GM18502 (cell line): Measurements from ENCODE around the gene MVB12B.
"Not testable (repeated sequence)": the region's sequence is repeated elsewhere in the genome, so short reads cannot be mapped to it uniquely, and the experiment has no call there.

Experiments used
- ATAC-seq: cut with Tn5 transposase; IDR thresholded peaks from one replicate; pipeline ENCODE4 v1.9.1; 2021; ENCODE audit warnings: mild to moderate bottlenecking; ENCODE audit not compliant: unreplicated experiment, poor library complexity

MVB12B gene

DNA sequence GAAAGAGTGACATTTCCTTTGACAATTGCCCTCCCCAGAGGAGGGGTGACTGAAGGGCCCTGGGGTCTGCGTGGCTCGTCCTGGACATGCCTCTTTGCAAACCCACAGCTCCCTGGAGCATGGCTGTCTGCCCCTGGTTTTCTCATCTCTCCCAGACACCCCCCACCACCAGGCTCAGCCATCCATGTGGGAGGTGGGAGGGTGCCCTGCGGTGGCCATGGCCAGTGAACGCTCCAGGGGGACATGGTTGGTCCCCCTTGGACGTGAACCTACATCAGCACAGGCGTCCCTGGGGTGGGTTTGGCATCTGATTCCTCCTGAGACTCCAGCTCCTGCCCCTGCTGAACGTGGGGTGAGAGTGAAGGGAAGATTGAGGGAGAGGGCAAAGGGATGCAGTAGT lies 219.4 kb downstream of the MVB12B start:
- ATAC-seq, result no peak

DNA sequence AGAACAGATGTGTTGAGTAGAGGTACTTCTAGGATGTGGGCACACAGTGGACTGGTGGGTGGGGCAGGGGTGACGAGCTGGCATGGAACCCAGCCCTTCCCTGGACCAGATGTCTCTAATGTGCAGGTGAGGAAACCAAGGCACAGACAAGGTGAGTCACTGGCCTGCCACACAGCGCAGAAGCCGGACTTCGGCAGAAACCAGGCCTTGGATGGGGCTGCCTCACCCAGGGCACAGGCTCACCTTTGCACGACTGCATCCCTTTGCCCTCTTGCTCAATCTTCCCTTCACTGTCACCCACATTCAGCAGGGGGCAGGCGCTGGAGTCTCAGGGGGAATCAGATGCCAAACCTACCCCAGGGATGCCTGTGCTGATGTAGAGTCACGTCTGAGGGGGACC lies 221.7 kb downstream of the MVB12B start:
- ATAC-seq, result no peak

DNA sequence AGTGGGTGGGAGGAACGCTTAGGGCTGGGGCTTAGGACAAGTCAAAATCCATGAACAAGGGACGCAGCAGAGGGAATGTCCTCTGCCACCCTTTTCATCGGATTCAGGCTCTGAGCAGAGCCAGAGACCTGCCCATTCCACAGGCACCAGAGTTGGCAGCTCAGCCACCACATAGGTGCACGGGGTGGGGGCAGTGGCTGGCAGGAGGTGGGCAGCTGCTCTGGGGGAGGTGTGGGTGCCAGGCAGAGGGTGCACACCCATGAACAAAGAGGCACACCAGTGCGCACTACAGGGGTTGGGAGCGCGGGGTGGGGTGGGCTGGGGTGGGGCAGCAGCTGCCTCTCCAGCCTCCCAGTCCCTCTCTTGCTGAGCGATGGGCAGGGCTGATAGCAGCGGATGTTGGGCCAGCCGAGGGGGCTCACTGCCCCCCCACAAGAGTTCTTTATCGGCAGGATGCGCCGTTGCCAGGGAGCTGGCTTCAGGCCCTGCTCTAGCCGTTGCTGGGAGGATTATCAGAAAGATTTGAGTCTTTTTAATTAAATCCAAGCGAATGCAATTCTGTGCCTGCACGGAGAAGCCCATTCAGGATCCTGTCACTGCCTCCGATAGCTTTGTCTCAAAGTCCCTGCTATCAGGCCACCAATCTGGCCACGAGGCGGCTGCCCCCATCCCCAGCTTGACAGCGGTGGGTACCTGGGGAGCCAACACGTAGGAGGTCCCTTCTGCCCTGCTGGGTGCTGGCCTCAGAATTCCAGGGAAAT lies 222.8 kb downstream of the MVB12B start:
- ATAC-seq, result no peak

DNA sequence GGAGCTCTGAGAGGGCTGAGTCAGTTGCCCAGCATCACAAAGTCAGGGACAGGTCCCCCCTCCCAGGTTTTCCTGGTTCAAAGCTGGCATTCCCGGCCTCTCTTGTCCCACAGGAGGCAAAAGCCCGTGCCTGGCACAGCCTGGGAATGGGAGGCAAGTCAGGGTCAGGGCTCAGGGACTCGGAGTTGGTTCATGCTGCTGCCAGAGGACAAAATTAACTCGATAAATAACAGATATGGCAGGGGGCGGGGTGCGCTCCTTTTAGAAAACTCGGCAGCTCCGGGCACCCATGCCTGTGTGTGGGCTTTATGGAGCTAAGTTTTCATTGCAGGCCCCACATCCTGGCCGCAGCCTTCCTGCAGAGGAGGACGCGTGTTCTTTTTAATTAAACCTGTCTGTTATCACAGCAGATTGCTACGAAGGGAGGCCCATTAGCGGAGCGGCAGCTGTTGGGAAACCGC lies 224.3 kb downstream of the MVB12B start:
- no peak for ATAC-seq

DNA sequence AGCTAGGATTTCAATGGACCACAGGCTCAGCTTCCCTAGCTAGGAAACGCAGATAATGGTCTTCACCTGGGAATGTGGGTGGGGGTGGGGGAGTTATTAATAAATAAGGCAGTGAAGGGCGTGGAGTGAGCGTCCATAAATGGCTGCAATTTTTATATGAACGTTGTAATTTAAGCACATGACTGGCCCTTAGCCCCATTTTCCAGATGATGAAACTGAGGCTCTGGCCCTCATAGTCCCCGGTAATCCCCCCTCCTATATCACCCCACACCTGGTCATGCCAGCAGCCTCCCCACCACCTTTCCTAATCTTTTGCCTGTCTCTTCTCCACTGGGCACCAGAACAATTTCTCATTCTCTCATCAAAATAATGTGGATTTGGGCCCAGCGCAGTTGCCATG lies 225.2 kb downstream of the MVB12B start:
- ATAC-seq, result no peak

- no peak for ATAC-seq
Observed at GRCh38 chr9:126554292-126554691, 227.7 kb downstream of the MVB12B start.

DNA sequence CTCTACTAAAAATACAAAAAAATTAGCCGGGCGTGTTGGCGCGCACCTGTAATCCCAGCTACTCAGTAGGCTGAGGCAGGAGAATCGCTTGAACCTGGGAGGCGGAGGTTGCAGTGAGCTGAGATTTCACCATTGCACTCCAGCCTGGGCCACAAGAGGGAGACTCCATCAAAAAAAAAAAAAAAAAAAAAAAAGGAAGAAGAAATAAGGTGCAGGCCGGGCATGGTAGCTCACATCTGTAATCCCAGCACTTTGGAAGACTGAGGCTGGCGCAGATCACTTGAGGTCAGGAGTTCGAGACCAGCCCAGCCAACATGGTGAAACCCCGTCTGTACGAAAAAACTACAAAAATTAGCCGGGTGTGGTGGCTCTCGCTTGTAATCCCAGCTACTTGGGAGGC lies 228.8 kb downstream of the MVB12B start:
- not testable (repeated sequence) for ATAC-seq
